DOHH2 (cell line): ENCODE measurements around the gene HLA-A.

Experiments used
- H3F3A ChIP-seq: fragments of 200-600 bp; sonication (generic), shearing (Covaris generic); 2 replicates; pipeline ENCODE4 v1.6.0; 2016; ENCODE audit warnings: antibody characterized with exemption, mild to moderate bottlenecking; ENCODE audit not compliant: control insufficient read depth, insufficient read depth
- H3K27ac ChIP-seq: fragments of 200-600 bp; sonication (generic); 2 replicates; pipeline ENCODE4 v1.5.1; 2014; ENCODE audit warnings: low read depth, mild to moderate bottlenecking, low read length, moderate library complexity
- H3K27me3 ChIP-seq: fragments of 200-600 bp; sonication (generic); 2 replicates; pipeline ENCODE4 v1.6.1; 2014; ENCODE audit warnings: mild to moderate bottlenecking, low read length, mixed read lengths; ENCODE audit not compliant: control insufficient read depth
- H3K36me3 ChIP-seq: fragments of 200-600 bp; sonication (generic); 2 replicates; pipeline ENCODE4 v1.6.1; 2014; ENCODE audit warnings: mild to moderate bottlenecking, low read length, moderate library complexity, mixed read lengths; ENCODE audit not compliant: control insufficient read depth
- H3K4me1 ChIP-seq: fragments of 200-600 bp; sonication (generic); 2 replicates; pipeline ENCODE4 v1.6.1; 2014; ENCODE audit warnings: mild to moderate bottlenecking, low read length, mixed read lengths; ENCODE audit not compliant: control insufficient read depth
- H3K4me2 ChIP-seq: fragments of 200-600 bp; sonication (generic); 2 replicates; pipeline ENCODE4 v1.6.0; 2014; ENCODE audit warnings: mild to moderate bottlenecking, low read length, moderate library complexity
- H3K4me3 ChIP-seq: fragments of 200-600 bp; sonication (generic); 2 replicates; pipeline ENCODE4 v1.5.1; 2014; ENCODE audit warnings: mild to moderate bottlenecking, low read length, mixed read lengths
- H3K79me2 ChIP-seq: fragments of 200-600 bp; sonication (generic); 2 replicates; pipeline ENCODE4 v1.6.1; 2014; ENCODE audit warnings: mild to moderate bottlenecking, low read length, mixed read lengths; ENCODE audit not compliant: control insufficient read depth
- H3K9me2 ChIP-seq: fragments of 200-600 bp; sonication (generic); replicated peaks from 2 replicates; pipeline ENCODE4 v1.6.1; 2014; ENCODE audit warnings: mild to moderate bottlenecking, low read length, mixed read lengths; ENCODE audit not compliant: control insufficient read depth
- H3K9me3 ChIP-seq: fragments of 200-600 bp; sonication (generic); 2 replicates; pipeline ENCODE4 v1.6.1; 2014; ENCODE audit warnings: antibody characterized with exemption, low read length, mixed read lengths; ENCODE audit not compliant: control insufficient read depth, insufficient read depth
- H4K20me1 ChIP-seq: fragments of 200-600 bp; sonication (generic); 2 replicates; pipeline ENCODE4 v1.6.0; 2014; ENCODE audit warnings: low read depth, mild to moderate bottlenecking, antibody characterized with exemption, low read length, moderate library complexity; ENCODE audit not compliant: control insufficient read depth, insufficient read depth
- CTCF ChIP-seq: fragments of 200-600 bp; sonication (generic); IDR thresholded peaks from one replicate; pipeline ENCODE4 v1.5.1; 2014; ENCODE audit warnings: antibody characterized with exemption, mild to moderate bottlenecking, low read depth, low read length; ENCODE audit not compliant: poor library complexity, severe bottlenecking
- EZH2phosphoT487 ChIP-seq: fragments of 200-600 bp; sonication (generic); IDR thresholded peaks from 2 replicates; pipeline ENCODE4 v1.6.1; 2017; ENCODE audit warnings: borderline replicate concordance, mild to moderate bottlenecking, antibody characterized with exemption, low read length, moderate library complexity, mixed read lengths

The HLA-A gene

GRCh38 chr6:29941471-29941870 lies 861 bp upstream of the HLA-A start:
- no peaks in the 10 kb centered on the region for H3K9me2 ChIP-seq
- peak overlapping the region; percentile 68 for H3K4me2 ChIP-seq
- peaks cover 5% of the 10 kb centered on the region; the same call in 1 of the 2 replicates for H3K36me3 ChIP-seq
- no peaks in the 10 kb centered on the region for H3F3A ChIP-seq
- H4K20me1 ChIP-seq = no peaks in the 10 kb centered on the region
- H3K9me3 ChIP-seq = no peaks in the 10 kb centered on the region
- H3K27me3 ChIP-seq = no peaks in the 10 kb centered on the region
- TF ChIP-seq CTCF (no peak), EZH2phosphoT487 (no peak)
- no peak overlapping the region for H3K27ac ChIP-seq
- H3K4me1 ChIP-seq = peaks cover 15% of the 10 kb centered on the region
- H3K4me3 ChIP-seq = peak overlapping the region; percentile 84
- H3K79me2 ChIP-seq = peaks cover 15% of the 10 kb centered on the region

- Histone ChIP-seq H3K4me1 (peaks cover 15% of the 10 kb centered on the region), H3F3A (no peaks in the 10 kb centered on the region), H3K9me2 (no peaks in the 10 kb centered on the region), H3K9me3 (no peaks in the 10 kb centered on the region), H4K20me1 (no peaks in the 10 kb centered on the region), H3K4me2 (peak overlapping the region; percentile 68), H3K79me2 (peaks cover 15% of the 10 kb centered on the region), H3K27me3 (no peaks in the 10 kb centered on the region), H3K36me3 (peaks cover 5% of the 10 kb centered on the region; the same call in 1 of the 2 replicates), H3K4me3 (peak overlapping the region; percentile 84), H3K27ac (no peak overlapping the region)
- TF ChIP-seq CTCF (no peak), EZH2phosphoT487 (no peak)
Observed at GRCh38 chr6:29941916-29942274, 437 bp upstream of the HLA-A start.

- H3K27me3 ChIP-seq = no peaks in the 10 kb centered on the region
- H4K20me1 ChIP-seq = no peaks in the 10 kb centered on the region
- peaks cover 15% of the 10 kb centered on the region for H3K4me1 ChIP-seq
- H3K9me2 ChIP-seq = no peaks in the 10 kb centered on the region
- H3K9me3 ChIP-seq = no peaks in the 10 kb centered on the region
- no peak overlapping the region for H3K27ac ChIP-seq
- peak overlapping the region; percentile 84 for H3K4me3 ChIP-seq
- H3F3A ChIP-seq = no peaks in the 10 kb centered on the region
- no peak for TF ChIP-seq CTCF
- no peak for TF ChIP-seq EZH2phosphoT487
- peaks cover 15% of the 10 kb centered on the region for H3K79me2 ChIP-seq
- H3K36me3 ChIP-seq = peaks cover 5% of the 10 kb centered on the region; the same call in 1 of the 2 replicates
- H3K4me2 ChIP-seq = peak overlapping the region; percentile 68
Observed at GRCh38 chr6:29943053-29943966, 978 bp downstream of the HLA-A start.
